Naive thymus-derived CD8-positive, alpha-beta T cell (primary cell): Measurements from ENCODE around the gene MYO5B. TPM values are rescaled to one million over a fixed set of nuclear protein-coding genes. Genes with fewer than 3 reads are reported as not detected.

ENCODE experiments used
- ATAC-seq, 2 donors: fragments of 150-1000 bp; cut with Tn5 transposase in 1 of 2; sonication (Bioruptor Pico), chemical (Tn5 transposase) in 1 of 2; 1 replicate in 1 of 2; 2 replicates in 1 of 2; pipeline ENCODE4 v1.10.0; 2021; ENCODE audit warnings: mild to moderate bottlenecking in 2 of 2, moderate library complexity in 2 of 2
- POLR2A ChIA-PET: fragments of 350-600 bp; sonication (Branson Sonifier 250); formaldehyde crosslinking; loops from one replicate; lab custom pipeline; 2021; ENCODE audit warnings: antibody characterized with exemption; lab: Charles Lee
- DNase-seq, 10 donors: peaks; one replicate each; pipeline versions ENCODE4 v3.0.0 to v3.0.0-alpha.2; 2020 to 2022
- H3K27ac Mint-ChIP-seq, 10 donors: one replicate each; pipeline ENCODE4 v1.8.0; 2020 to 2022; ENCODE audit warnings: mild to moderate bottlenecking in 10 of 10, mixed read lengths in 10 of 10, moderate library complexity in 4 of 10, inconsistent platforms in 1 of 10
- H3K27me3 Mint-ChIP-seq, 5 donors: one replicate each; pipeline ENCODE4 v1.8.0; 2021 to 2022; ENCODE audit warnings: mixed read lengths in 5 of 5
- H3K36me3 Mint-ChIP-seq, 3 donors: one replicate each; pipeline ENCODE4 v1.8.0; 2020 to 2022; ENCODE audit warnings: mixed read lengths in 3 of 3, mild to moderate bottlenecking in 2 of 3, inconsistent platforms in 1 of 3
- H3K4me1 Mint-ChIP-seq, 4 donors: one replicate each; pipeline ENCODE4 v1.8.0; 2021 to 2022; ENCODE audit warnings: mixed read lengths in 4 of 4
- H3K4me3 Mint-ChIP-seq, 10 donors: one replicate each; pipeline ENCODE4 v1.8.0; 2020 to 2022; ENCODE audit warnings: mild to moderate bottlenecking in 10 of 10, mixed read lengths in 10 of 10, moderate library complexity in 6 of 10, inconsistent platforms in 1 of 10
- H3K9me3 Mint-ChIP-seq, 9 donors: one replicate each; pipeline ENCODE4 v1.8.0; 2020 to 2022; ENCODE audit warnings: mixed read lengths in 9 of 9, mild to moderate bottlenecking in 3 of 9, inconsistent platforms in 1 of 9, moderate library complexity in 1 of 9
- polyA plus RNA-seq, 3 donors: library from polyadenylated mRNA; unstranded; fragments of 300-500 nt; fragmentation: Illumina TruSeq; gene quantifications; one replicate each; pipeline ENCODE4 v1.2.3, GENCODE V29; 2021
- total RNA-seq, 8 experiments: library from RNA in 2 of 8; stranded (reverse) in 2 of 8; gene quantifications; one replicate each; pipeline ENCODE4 v1.2.3 and lab custom pipeline; 2021 to 2026

The MYO5B gene
- total and polyA plus RNA-seq, 5 experiments from 2014 or later: 0.03 TPM; not detected in 4

DNA sequence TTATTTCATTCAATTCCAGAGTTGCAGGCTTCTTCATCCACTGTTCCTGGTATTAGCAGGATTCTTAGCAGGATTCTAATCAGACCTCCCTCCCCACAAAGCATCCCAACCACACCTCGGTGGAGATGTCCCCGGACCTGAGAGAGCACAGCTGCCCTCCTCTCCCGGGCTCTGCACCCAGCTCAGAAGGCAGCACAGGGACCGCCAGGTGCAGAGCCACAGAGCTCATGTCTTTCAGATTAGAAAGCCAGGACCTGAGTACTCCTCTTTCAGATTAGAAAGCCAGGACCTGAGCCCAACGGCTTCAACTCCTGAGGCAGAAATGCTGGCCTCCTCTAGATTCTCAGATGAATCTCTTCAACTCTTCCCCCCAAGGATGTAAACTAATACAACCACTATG, 152.3 kb downstream of the MYO5B start:
- H3K27me3 Mint-ChIP-seq: peaks cover 4 to 40% (median 9%) of the 10 kb centered on the region in 5 donors
- no peak overlapping the region for H3K4me3 Mint-ChIP-seq
- POLR2A ChIA-PET: no interaction called here
- DNase-seq (no peak), ATAC-seq (no peak)
- H3K4me1 Mint-ChIP-seq: no peaks in the 10 kb centered on the region
- no peak overlapping the region for H3K27ac Mint-ChIP-seq
- no peaks in the 10 kb centered on the region for H3K36me3 Mint-ChIP-seq
- no peaks in the 10 kb centered on the region for H3K9me3 Mint-ChIP-seq

DNA sequence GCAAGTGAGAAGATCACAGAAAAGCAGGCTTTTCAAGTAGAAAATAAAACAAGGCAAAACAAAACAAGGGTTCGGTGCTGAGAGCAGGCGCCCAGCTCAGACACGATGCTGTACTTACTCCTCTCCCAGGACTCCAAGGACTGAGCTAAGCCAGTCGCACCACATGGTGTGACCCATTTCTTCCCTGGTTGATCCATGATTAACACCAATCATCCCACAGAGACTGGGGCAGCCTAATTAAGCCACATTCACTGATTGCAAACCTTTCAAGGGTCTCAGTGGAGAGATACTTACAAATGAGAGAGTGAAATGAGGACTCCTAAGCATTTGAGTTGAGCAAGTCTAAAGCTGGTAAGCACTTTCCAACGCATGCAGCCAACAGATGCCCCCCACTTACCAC, 155.2 kb downstream of the MYO5B start:
- POLR2A ChIA-PET: no interaction called here
- DNase-seq (no peak), ATAC-seq (no peak)
- no peaks in the 10 kb centered on the region for H3K36me3 Mint-ChIP-seq
- no peak overlapping the region for H3K4me3 Mint-ChIP-seq
- H3K4me1 Mint-ChIP-seq: no peaks in the 10 kb centered on the region
- peaks cover 8 to 36% (median 11%) of the 10 kb centered on the region in 5 donors for H3K27me3 Mint-ChIP-seq
- no peak overlapping the region for H3K27ac Mint-ChIP-seq
- H3K9me3 Mint-ChIP-seq: no peaks in the 10 kb centered on the region

DNA sequence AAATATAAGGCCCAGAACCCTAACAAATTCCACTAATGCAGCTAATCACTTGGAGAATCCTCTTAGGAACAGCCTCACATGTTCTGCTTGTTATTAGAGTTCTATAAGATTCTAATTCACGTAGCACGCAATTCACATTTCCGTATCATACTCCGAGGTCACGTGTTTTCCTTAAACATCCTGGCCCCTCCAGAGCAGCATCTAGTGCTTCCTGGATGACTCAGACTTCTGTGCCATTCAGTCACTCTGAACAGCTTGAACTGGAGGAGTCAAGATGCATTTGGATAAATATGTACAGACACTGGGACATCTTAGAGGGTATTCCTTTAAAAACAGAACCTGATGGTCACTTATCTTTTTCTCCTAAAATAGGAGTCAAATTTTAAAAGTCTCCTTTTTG, 156.5 kb downstream of the MYO5B start:
- peak overlapping the region in 2 of 10 donors; percentile 15 to 31 for H3K4me3 Mint-ChIP-seq
- peaks cover 6 to 29% (median 12%) of the 10 kb centered on the region in 5 donors for H3K27me3 Mint-ChIP-seq
- H3K36me3 Mint-ChIP-seq: no peaks in the 10 kb centered on the region
- ATAC-seq (no peak), DNase-seq (no peak)
- POLR2A ChIA-PET: no interaction called here
- H3K4me1 Mint-ChIP-seq: no peaks in the 10 kb centered on the region
- no peak overlapping the region for H3K27ac Mint-ChIP-seq
- no peaks in the 10 kb centered on the region for H3K9me3 Mint-ChIP-seq

DNA sequence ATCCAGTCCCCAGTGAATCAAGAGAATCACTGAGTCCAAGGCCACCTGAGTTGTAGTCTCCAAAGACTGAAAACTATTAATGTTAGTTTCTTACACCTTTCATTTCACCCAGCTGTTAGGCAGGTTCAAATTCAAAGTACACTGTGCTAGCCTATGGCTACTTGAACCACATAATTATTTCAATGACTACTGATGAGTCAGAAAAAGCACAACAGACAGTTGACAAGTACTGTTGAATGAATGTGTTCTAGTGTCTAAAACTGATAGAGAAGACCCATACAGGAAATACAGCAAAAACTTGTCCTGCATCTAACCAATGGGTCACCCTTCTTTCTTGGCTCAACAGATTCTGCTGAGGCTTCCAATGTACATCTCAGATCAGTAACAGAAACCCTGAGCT, 160.9 kb downstream of the MYO5B start:
- H3K9me3 Mint-ChIP-seq: no peaks in the 10 kb centered on the region
- POLR2A ChIA-PET: no interaction called here
- no peaks in the 10 kb centered on the region for H3K4me1 Mint-ChIP-seq
- peaks cover 6 to 26% (median 14%) of the 10 kb centered on the region in 5 donors for H3K27me3 Mint-ChIP-seq
- H3K36me3 Mint-ChIP-seq: no peaks in the 10 kb centered on the region
- no peak overlapping the region for H3K27ac Mint-ChIP-seq
- H3K4me3 Mint-ChIP-seq: no peak overlapping the region
- no peak for DNase-seq
- no peak for ATAC-seq

- POLR2A ChIA-PET: no interaction called here
- no peak for ATAC-seq
- Mint-ChIP-seq H3K27me3 (peaks cover 7 to 31% (median 15%) of the 10 kb centered on the region in 5 donors), H3K9me3 (no peaks in the 10 kb centered on the region), H3K4me3 (no peak overlapping the region), H3K4me1 (no peaks in the 10 kb centered on the region), H3K36me3 (no peaks in the 10 kb centered on the region), H3K27ac (peak overlapping the region in 1 of 10 donors; percentile 26)
- DNase-seq: no peak
Observed at GRCh38 chr18:50033004-50033403, 161.9 kb downstream of the MYO5B start.

DNA sequence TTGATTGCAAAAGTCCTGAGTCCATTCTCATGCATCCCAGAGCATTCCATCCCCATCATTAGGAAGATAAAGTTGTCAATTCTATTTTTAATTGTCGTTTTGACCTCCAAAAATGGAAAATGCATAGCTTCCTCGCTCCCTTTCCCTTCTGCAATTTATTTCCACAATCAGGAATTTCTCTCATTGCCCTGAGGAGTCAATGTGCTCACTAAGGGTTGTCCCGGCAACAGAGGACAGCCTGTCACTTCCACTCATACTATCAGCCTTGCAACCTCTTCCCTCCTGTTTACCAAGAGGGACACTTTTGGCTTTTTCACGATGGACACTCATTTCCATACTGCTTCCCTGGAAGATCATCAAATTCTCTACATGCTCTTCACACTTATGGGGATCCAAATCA, 164.8 kb downstream of the MYO5B start:
- POLR2A ChIA-PET: no interaction called here
- Mint-ChIP-seq H3K27ac (no peak overlapping the region), H3K4me3 (no peak overlapping the region), H3K9me3 (peaks cover 2 to 7% (median 5%) of the 10 kb centered on the region in 9 donors), H3K27me3 (peaks cover 14 to 46% (median 31%) of the 10 kb centered on the region in 5 donors), H3K36me3 (peaks cover 0 to 6% (median 0%) of the 10 kb centered on the region in 3 donors), H3K4me1 (no peaks in the 10 kb centered on the region)
- ATAC-seq: no peak
- no peak for DNase-seq

- H3K9me3 Mint-ChIP-seq: peaks cover 4 to 10% (median 6%) of the 10 kb centered on the region in 9 donors
- DNase-seq (no peak), ATAC-seq (no peak)
- no peak overlapping the region for H3K4me3 Mint-ChIP-seq
- no peak overlapping the region for H3K27ac Mint-ChIP-seq
- H3K36me3 Mint-ChIP-seq: peaks cover 0 to 7% (median 0%) of the 10 kb centered on the region in 3 donors
- no peaks in the 10 kb centered on the region for H3K4me1 Mint-ChIP-seq
- peaks cover 14 to 57% (median 30%) of the 10 kb centered on the region in 5 donors for H3K27me3 Mint-ChIP-seq
- POLR2A ChIA-PET: no interaction called here
Observed at GRCh38 chr18:50027996-50028395, 167.0 kb downstream of the MYO5B start.

- no peak for DNase-seq
- peaks cover 0 to 7% (median 0%) of the 10 kb centered on the region in 3 donors for H3K36me3 Mint-ChIP-seq
- peaks cover 4 to 10% (median 6%) of the 10 kb centered on the region in 9 donors for H3K9me3 Mint-ChIP-seq
- H3K4me3 Mint-ChIP-seq: no peak overlapping the region
- H3K27ac Mint-ChIP-seq: no peak overlapping the region
- POLR2A ChIA-PET: no interaction called here
- peaks cover 19 to 71% (median 39%) of the 10 kb centered on the region in 5 donors for H3K27me3 Mint-ChIP-seq
- H3K4me1 Mint-ChIP-seq: no peaks in the 10 kb centered on the region
- no peak for ATAC-seq
Observed at GRCh38 chr18:50024466-50024865, 170.5 kb downstream of the MYO5B start.

DNA sequence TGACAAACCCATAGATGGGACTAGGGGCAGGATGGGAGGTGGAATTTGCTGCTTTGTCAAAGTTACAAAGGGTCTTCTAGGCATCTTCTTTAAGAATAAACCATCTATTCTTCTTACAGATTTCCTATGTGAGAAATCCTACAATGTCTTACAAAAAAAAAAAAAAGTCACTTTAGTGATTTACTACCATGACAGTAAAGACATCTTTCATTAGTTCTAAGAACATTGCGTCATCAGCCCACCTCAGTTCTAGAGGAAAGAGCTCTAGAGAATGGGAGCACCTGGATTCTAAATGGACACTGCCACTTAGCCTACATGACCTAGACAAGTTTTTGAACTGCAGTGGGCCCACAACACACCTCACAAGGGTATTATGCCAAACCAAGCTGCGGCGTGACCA, 172.0 kb downstream of the MYO5B start:
- Mint-ChIP-seq H3K36me3 (peaks cover 0 to 7% (median 0%) of the 10 kb centered on the region in 3 donors), H3K9me3 (peaks cover 4 to 10% (median 6%) of the 10 kb centered on the region in 9 donors), H3K27ac (no peak overlapping the region), H3K4me1 (no peaks in the 10 kb centered on the region), H3K27me3 (peaks cover 21 to 75% (median 37%) of the 10 kb centered on the region in 5 donors), H3K4me3 (no peak overlapping the region)
- POLR2A ChIA-PET: no interaction called here
- DNase-seq: no peak
- ATAC-seq: no peak

- DNase-seq (no peak), ATAC-seq (no peak)
- Mint-ChIP-seq H3K27ac (no peak overlapping the region), H3K27me3 (peaks cover 2 to 13% (median 4%) of the 10 kb centered on the region in 5 donors), H3K36me3 (no peaks in the 10 kb centered on the region), H3K4me3 (no peak overlapping the region), H3K4me1 (no peaks in the 10 kb centered on the region), H3K9me3 (no peaks in the 10 kb centered on the region)
- POLR2A ChIA-PET: no interaction called here
Observed at GRCh38 chr18:50014606-50015005, 180.3 kb downstream of the MYO5B start.

DNA sequence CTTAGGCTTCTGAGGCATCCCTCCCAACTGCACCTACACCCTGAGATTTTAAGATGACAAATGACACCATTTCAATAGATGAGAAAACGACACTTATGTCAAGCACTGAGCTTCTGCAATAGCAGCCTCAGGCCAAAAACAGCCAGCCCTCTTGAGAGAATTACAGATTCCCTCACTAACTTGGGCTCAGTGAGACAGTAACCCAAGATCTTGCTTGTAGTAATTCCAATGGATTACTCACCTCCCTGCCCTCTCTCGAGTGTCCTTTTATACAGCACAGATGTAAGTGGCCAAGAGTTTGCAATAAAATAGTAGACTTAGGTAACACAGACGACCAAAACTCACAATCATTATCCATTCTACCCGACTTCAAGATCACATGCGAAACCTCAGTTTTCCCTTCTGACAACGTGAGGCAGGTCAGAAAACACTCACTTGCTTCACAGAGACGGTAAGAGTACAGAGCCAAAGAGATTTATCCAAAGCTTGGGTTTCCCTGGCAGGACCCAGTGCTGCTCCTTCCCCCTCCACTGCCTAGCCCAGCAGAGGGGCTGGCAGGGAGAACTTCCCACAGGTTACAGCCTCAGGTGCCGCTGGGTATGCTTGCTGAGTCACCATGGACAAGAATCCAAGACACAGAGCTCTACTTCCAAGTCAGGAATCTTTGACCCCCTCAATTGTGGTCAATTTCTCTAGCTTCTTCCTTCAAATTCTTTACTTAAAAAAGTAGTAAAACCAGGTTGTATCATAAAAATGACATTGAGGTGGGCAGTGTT, 181.4 kb downstream of the MYO5B start:
- no peaks in the 10 kb centered on the region for H3K9me3 Mint-ChIP-seq
- no peak overlapping the region for H3K4me3 Mint-ChIP-seq
- peaks cover 1 to 5% (median 4%) of the 10 kb centered on the region in 5 donors for H3K27me3 Mint-ChIP-seq
- DNase-seq (no peak), ATAC-seq (no peak)
- H3K4me1 Mint-ChIP-seq: peaks cover 0 to 2% (median 0%) of the 10 kb centered on the region in 4 donors
- H3K36me3 Mint-ChIP-seq: no peaks in the 10 kb centered on the region
- POLR2A ChIA-PET: interaction anchor here (0.7 kb wide), 1 partner anchor 51 kb away, joined by 5 read pairs; no protein-coding TSS in a partner anchor
- H3K27ac Mint-ChIP-seq: no peak overlapping the region

GRCh38 chr18:50011813-50012435, 183.0 kb downstream of the MYO5B start:
- POLR2A ChIA-PET: no interaction called here
- peaks cover 0 to 4% (median 0%) of the 10 kb centered on the region in 5 donors for H3K27me3 Mint-ChIP-seq
- H3K27ac Mint-ChIP-seq: no peak overlapping the region
- H3K4me3 Mint-ChIP-seq: no peak overlapping the region
- no peak for ATAC-seq
- H3K4me1 Mint-ChIP-seq: peaks cover 0 to 2% (median 0%) of the 10 kb centered on the region in 4 donors
- no peaks in the 10 kb centered on the region for H3K36me3 Mint-ChIP-seq
- DNase-seq: no peak
- H3K9me3 Mint-ChIP-seq: no peaks in the 10 kb centered on the region

DNA sequence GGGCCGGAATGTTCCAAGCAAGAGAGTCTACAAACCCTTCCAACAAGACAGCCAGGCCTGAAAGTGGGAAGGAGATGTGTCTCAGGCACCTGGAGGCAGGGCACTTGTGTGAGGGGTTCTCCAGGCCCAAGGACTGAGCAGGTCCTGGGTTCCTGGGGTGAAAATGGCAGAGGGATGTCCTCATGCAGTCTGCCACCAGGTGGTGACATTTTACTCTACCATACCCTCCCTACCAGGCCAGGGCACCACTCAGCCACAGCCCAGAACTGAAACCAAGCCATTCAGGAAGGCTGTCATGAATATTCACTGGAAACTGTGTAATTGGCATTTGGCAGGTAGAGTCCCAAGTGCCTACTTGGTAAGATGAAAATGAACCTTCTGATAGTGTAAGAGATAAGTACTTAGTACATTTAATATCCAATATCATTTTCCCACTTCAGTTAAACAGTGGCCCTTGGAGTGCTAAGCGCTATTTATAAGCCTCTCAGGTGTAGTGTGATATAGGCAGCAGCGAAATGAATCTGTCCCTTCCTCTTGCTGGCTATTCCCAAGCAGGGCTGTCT, 185.1 kb downstream of the MYO5B start:
- no peak overlapping the region for H3K4me3 Mint-ChIP-seq
- H3K27ac Mint-ChIP-seq: peak overlapping the region in 1 of 10 donors; percentile 72
- no peaks in the 10 kb centered on the region for H3K36me3 Mint-ChIP-seq
- POLR2A ChIA-PET: no interaction called here
- H3K9me3 Mint-ChIP-seq: no peaks in the 10 kb centered on the region
- peaks cover 0 to 4% (median 0%) of the 10 kb centered on the region in 5 donors for H3K27me3 Mint-ChIP-seq
- peaks cover 0 to 5% (median 0%) of the 10 kb centered on the region in 4 donors for H3K4me1 Mint-ChIP-seq
- ATAC-seq (peak; percentile 76 to 81), DNase-seq (peak in 7 of 10 donors; percentile 9 to 66 (median 23))
